GM23248 (cell line): ENCODE results near the gene PCP4.

Experiments used
- EZH2 ChIP-seq: fragments of 200-600 bp; sonication (generic); IDR thresholded peaks from 2 replicates; pipeline ENCODE4 v1.6.1; 2018; ENCODE audit warnings: antibody characterized with exemption, mild to moderate bottlenecking; ENCODE audit not compliant: insufficient read depth, poor library complexity, severe bottlenecking
- EZH2phosphoT487 ChIP-seq: fragments of 200-600 bp; sonication (generic); IDR thresholded peaks from 2 replicates; pipeline ENCODE4 v1.6.1; 2018; ENCODE audit warnings: antibody characterized with exemption, moderate library complexity, mild to moderate bottlenecking, low read depth; ENCODE audit not compliant: insufficient read depth

DNA sequence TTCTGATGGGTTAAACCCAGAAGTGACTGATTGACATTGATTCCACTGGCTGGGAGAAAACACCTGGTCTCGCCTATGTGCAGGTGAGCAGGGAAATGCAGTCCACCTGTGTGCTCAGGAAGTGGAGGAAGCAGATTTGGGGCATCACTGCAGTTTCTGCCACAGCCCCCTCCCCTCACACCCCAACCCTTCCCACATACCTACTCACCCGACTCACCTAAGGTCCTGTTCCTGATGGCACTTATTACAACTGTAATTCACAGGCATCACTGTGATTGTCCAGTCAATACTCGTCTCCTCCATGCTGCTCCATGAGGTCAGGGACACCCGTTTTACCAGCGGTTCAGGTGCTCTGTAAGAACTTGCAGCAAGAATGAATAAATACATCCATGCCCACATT lies 68.5 kb downstream of the PCP4 start:
- no peak for TF ChIP-seq EZH2
- no peak for TF ChIP-seq EZH2phosphoT487
